ENCODE data around the gene PSMG4.
A peak's percentile ranks its signal among the peaks of the same experiment; 100 is the strongest.

Gene PSMG4

DNA sequence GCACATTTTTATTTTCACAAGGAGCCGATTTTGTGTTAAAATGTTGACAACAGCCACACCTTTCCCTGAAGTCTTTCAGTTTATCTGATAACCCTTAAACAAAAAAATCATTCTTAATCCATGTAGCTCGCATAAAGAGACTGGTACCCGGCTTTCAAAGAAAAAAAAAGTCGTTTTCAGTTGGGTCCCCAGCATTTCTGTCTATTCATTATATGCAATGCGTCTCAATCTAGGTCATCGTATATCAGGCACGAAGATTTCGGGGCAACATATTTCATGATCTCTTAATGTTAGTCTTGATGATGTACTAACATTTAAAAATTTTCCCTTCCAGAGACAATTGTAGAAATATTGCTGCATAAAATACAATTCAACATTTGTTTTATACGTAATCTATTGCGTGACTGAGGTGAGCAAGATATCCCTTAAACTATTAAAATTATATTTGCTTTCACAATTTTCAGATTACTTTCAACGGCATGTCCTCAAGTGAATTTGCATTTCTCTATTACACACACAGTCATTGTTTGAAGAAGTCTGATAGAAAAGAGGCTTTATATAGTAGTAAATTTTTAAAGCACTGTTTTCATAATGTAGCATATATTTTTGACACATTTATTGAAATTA lies 28.4 kb upstream of the PSMG4 start:
- Histone ChIP-seq H3K36me3 (ENCODE audit: control insufficient read depth, insufficient read depth, low read length) (no peaks in the 10 kb centered on the region), H3K27ac (ENCODE audit: insufficient read depth, low read length, poor library complexity, severe bottlenecking) (no peak overlapping the region), H3K27me3 (replicated peaks; ENCODE audit: control insufficient read depth, insufficient read depth, low read length, poor library complexity, severe bottlenecking) (peaks cover 62% of the 10 kb centered on the region), H3K4me1 (ENCODE audit: control insufficient read depth, insufficient read depth, low read length, poor library complexity, severe bottlenecking) (peaks cover 52% of the 10 kb centered on the region), H3K4me3 (ENCODE audit: insufficient read depth, low read depth, low read length, poor library complexity, severe bottlenecking) (no peak overlapping the region), H3K9me3 (ENCODE audit: control insufficient read depth, low read length) (no peaks in the 10 kb centered on the region)
- no peak for DNase-seq

- Histone ChIP-seq H3K9me3 (ENCODE audit: control insufficient read depth, low read length) (no peaks in the 10 kb centered on the region), H3K36me3 (ENCODE audit: control insufficient read depth, insufficient read depth, low read length) (no peaks in the 10 kb centered on the region), H3K4me1 (ENCODE audit: control insufficient read depth, insufficient read depth, low read length, poor library complexity, severe bottlenecking) (peaks cover 52% of the 10 kb centered on the region), H3K4me3 (ENCODE audit: insufficient read depth, low read depth, low read length, poor library complexity, severe bottlenecking) (no peak overlapping the region), H3K27me3 (replicated peaks; ENCODE audit: control insufficient read depth, insufficient read depth, low read length, poor library complexity, severe bottlenecking) (peaks cover 67% of the 10 kb centered on the region), H3K27ac (ENCODE audit: insufficient read depth, low read length, poor library complexity, severe bottlenecking) (no peak overlapping the region)
- DNase-seq, result no peak
Measured at GRCh38 chr6:3230900-3231246, 27.9 kb upstream of the PSMG4 start.

DNA sequence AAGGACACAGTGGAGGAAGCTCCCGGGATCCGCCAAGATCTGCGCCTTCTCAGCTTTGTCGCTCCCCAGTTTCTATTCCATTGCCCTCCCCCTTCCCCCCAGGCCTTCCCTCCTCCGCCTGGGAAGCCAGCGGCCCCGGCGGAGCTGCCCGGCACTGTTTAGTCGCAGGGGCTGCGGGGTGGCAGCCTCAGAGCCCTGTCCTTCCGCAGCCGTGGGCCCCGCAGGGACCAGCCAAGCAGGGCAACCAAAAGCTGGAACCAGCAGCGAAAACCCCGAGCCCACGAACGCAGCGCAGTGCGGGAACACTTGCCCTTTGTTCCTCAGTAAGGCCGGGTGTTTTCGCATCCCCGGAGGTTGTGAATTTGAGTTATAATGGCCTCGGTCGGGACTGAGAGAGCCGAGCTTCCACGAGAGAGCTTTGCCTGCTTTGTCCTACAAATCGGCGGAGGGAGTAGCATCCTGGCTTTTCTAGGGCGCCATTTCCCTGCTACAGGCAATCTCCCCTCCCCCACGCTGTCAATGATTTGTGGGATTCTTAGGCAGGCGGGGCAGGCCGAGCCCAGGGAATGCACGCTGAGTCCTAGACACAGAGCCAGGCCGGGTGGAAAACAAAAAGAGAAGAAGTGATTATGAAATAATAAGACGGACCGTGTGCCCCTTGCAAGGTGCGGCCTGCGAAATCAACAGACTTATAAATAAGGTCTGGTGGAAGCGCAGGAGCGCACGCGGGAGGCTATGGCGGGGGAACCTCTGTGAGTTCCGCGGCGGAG lies 27.3 kb upstream of the PSMG4 start:
- no peak for DNase-seq
- H3K4me1 ChIP-seq (ENCODE audit: control insufficient read depth, insufficient read depth, low read length, poor library complexity, severe bottlenecking), result peaks cover 52% of the 10 kb centered on the region

DNA sequence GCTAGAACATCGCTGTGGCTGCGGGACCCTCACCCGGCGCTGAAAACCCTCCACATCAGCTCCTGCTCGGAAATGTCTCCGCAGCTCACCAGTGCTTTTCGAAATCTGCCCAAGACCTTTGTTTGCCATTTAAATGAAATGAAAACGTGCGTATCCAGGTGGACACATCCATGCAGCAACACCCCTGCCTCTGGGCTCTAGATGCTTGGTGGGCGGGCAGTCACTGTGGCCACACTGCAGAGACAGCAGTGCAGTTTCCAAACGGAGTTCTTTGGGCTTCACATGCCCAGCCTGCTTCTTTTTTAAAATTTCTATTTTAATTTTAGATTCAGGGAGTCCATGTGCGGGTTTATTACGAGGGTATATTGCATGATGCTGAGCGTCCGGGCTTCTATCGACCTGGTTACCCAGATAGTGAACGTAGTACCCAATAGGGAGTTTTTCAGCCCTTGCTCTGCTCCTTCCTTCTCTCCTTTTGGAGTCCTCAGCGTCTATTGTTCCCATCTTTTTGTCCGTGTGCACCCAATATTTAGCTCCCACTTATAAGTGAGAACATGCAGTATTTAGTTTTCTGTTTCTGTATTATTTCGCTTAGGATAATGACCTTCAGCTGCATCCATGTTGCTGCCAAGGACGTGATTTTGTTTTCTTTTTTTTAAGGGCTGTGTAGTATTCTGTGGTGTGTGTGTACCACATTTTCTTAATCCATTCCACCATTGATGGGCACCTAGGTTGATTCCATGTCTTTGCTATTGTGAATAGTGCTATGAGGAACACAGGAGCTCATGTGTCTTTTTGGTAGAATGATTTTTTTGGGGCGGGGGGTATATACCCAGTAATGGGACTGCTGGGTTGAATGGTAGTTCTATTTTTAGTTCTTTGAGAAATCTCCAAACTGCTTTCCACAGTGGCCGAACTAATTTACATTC lies 26.5 kb upstream of the PSMG4 start:
- Histone ChIP-seq H3K4me3 (ENCODE audit: insufficient read depth, low read depth, low read length, poor library complexity, severe bottlenecking) (peak overlapping the region; percentile 9), H3K9me3 (ENCODE audit: control insufficient read depth, low read length) (no peaks in the 10 kb centered on the region), H3K27ac (ENCODE audit: insufficient read depth, low read length, poor library complexity, severe bottlenecking) (no peak overlapping the region), H3K36me3 (ENCODE audit: control insufficient read depth, insufficient read depth, low read length) (no peaks in the 10 kb centered on the region), H3K4me1 (ENCODE audit: control insufficient read depth, insufficient read depth, low read length, poor library complexity, severe bottlenecking) (peaks cover 44% of the 10 kb centered on the region), H3K27me3 (replicated peaks; ENCODE audit: control insufficient read depth, insufficient read depth, low read length, poor library complexity, severe bottlenecking) (peaks cover 62% of the 10 kb centered on the region)
- DNase-seq, result no peak

More for the DNA sequence above, 27.3 kb upstream of the PSMG4 start:
- H3K36me3 ChIP-seq (ENCODE audit: control insufficient read depth, insufficient read depth, low read length), result no peaks in the 10 kb centered on the region
- peak overlapping the region; percentile 9 for H3K4me3 ChIP-seq (ENCODE audit: insufficient read depth, low read depth, low read length, poor library complexity, severe bottlenecking)
- H3K27me3 ChIP-seq (replicated peaks; ENCODE audit: control insufficient read depth, insufficient read depth, low read length, poor library complexity, severe bottlenecking), result peaks cover 70% of the 10 kb centered on the region
- H3K27ac ChIP-seq (ENCODE audit: insufficient read depth, low read length, poor library complexity, severe bottlenecking), result no peak overlapping the region
- no peaks in the 10 kb centered on the region for H3K9me3 ChIP-seq (ENCODE audit: control insufficient read depth, low read length)

DNA sequence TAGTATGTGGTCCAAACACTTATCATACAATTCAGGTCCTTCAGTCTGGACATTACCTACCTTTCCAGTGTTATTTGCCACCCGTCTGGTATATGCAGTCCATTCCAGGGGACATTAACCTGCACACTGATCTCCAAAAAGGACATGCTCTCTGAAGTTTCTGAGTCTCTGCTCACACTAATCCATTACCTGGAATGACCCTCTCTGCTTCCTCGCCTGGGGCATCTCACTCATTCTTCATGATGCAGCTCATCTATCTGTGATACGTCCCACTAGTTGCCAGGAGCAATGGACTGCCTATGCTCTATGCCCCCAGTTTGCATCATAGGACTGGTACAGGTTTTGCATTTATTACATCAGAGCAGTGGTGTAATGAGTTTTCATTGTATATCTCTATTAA lies 25.4 kb upstream of the PSMG4 start:
- no peaks in the 10 kb centered on the region for H3K9me3 ChIP-seq (ENCODE audit: control insufficient read depth, low read length)
- no peak for DNase-seq
- peaks cover 52% of the 10 kb centered on the region for H3K27me3 ChIP-seq (replicated peaks; ENCODE audit: control insufficient read depth, insufficient read depth, low read length, poor library complexity, severe bottlenecking)
- H3K4me1 ChIP-seq (ENCODE audit: control insufficient read depth, insufficient read depth, low read length, poor library complexity, severe bottlenecking), result peaks cover 33% of the 10 kb centered on the region
- no peaks in the 10 kb centered on the region for H3K36me3 ChIP-seq (ENCODE audit: control insufficient read depth, insufficient read depth, low read length)
- H3K27ac ChIP-seq (ENCODE audit: insufficient read depth, low read length, poor library complexity, severe bottlenecking), result no peak overlapping the region
- no peak overlapping the region for H3K4me3 ChIP-seq (ENCODE audit: insufficient read depth, low read depth, low read length, poor library complexity, severe bottlenecking)

- H3K9me3 ChIP-seq (ENCODE audit: control insufficient read depth, low read length), result no peaks in the 10 kb centered on the region
- no peaks in the 10 kb centered on the region for H3K36me3 ChIP-seq (ENCODE audit: control insufficient read depth, insufficient read depth, low read length)
- H3K27me3 ChIP-seq (replicated peaks; ENCODE audit: control insufficient read depth, insufficient read depth, low read length, poor library complexity, severe bottlenecking), result peaks cover 48% of the 10 kb centered on the region
- H3K4me1 ChIP-seq (ENCODE audit: control insufficient read depth, insufficient read depth, low read length, poor library complexity, severe bottlenecking), result peaks cover 28% of the 10 kb centered on the region
- DNase-seq, result no peak
- no peak overlapping the region for H3K27ac ChIP-seq (ENCODE audit: insufficient read depth, low read length, poor library complexity, severe bottlenecking)
- no peak overlapping the region for H3K4me3 ChIP-seq (ENCODE audit: insufficient read depth, low read depth, low read length, poor library complexity, severe bottlenecking)
Measured at GRCh38 chr6:3233904-3234303, 24.8 kb upstream of the PSMG4 start.

DNA sequence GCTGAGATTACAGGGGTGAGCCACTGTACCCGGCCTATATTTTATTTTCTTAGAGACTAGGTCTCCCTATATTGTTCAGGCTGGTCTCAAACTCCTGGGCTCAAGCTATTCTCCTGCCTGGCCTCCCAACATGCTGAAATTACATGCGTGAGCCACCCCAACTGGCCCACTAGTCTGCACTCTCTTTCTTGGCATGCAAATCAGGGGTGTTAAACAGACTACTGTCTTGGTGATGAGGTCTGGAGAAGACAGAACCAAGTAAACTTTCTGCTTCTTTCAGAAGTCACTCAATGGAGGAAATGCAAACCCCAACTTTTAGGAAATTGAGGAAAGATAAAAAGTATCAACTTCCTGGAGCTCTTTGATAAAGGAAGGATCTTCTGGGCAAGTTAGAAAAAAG lies 23.3 kb upstream of the PSMG4 start:
- Histone ChIP-seq H3K27ac (ENCODE audit: insufficient read depth, low read length, poor library complexity, severe bottlenecking) (no peak overlapping the region), H3K36me3 (ENCODE audit: control insufficient read depth, insufficient read depth, low read length) (no peaks in the 10 kb centered on the region), H3K27me3 (replicated peaks; ENCODE audit: control insufficient read depth, insufficient read depth, low read length, poor library complexity, severe bottlenecking) (peaks cover 32% of the 10 kb centered on the region), H3K4me1 (ENCODE audit: control insufficient read depth, insufficient read depth, low read length, poor library complexity, severe bottlenecking) (peaks cover 14% of the 10 kb centered on the region), H3K9me3 (ENCODE audit: control insufficient read depth, low read length) (no peaks in the 10 kb centered on the region), H3K4me3 (ENCODE audit: insufficient read depth, low read depth, low read length, poor library complexity, severe bottlenecking) (no peak overlapping the region)
- DNase-seq, result no peak

- no peak for DNase-seq
- Histone ChIP-seq H3K4me3 (ENCODE audit: insufficient read depth, low read depth, low read length, poor library complexity, severe bottlenecking) (no peak overlapping the region), H3K27me3 (replicated peaks; ENCODE audit: control insufficient read depth, insufficient read depth, low read length, poor library complexity, severe bottlenecking) (peaks cover 27% of the 10 kb centered on the region), H3K4me1 (ENCODE audit: control insufficient read depth, insufficient read depth, low read length, poor library complexity, severe bottlenecking) (peaks cover 10% of the 10 kb centered on the region), H3K27ac (ENCODE audit: insufficient read depth, low read length, poor library complexity, severe bottlenecking) (no peak overlapping the region), H3K9me3 (ENCODE audit: control insufficient read depth, low read length) (no peaks in the 10 kb centered on the region), H3K36me3 (ENCODE audit: control insufficient read depth, insufficient read depth, low read length) (no peaks in the 10 kb centered on the region)
Measured at GRCh38 chr6:3236005-3236404, 22.7 kb upstream of the PSMG4 start.

GRCh38 chr6:3237761-3238662 lies 20.7 kb upstream of the PSMG4 start:
- H3K9me3 ChIP-seq (ENCODE audit: control insufficient read depth, low read length), result no peaks in the 10 kb centered on the region
- H3K36me3 ChIP-seq (ENCODE audit: control insufficient read depth, insufficient read depth, low read length), result no peaks in the 10 kb centered on the region
- no peak for DNase-seq
- no peak overlapping the region for H3K27ac ChIP-seq (ENCODE audit: insufficient read depth, low read length, poor library complexity, severe bottlenecking)
- peaks cover 9% of the 10 kb centered on the region for H3K27me3 ChIP-seq (replicated peaks; ENCODE audit: control insufficient read depth, insufficient read depth, low read length, poor library complexity, severe bottlenecking)
- no peaks in the 10 kb centered on the region for H3K4me1 ChIP-seq (ENCODE audit: control insufficient read depth, insufficient read depth, low read length, poor library complexity, severe bottlenecking)
- no peak overlapping the region for H3K4me3 ChIP-seq (ENCODE audit: insufficient read depth, low read depth, low read length, poor library complexity, severe bottlenecking)

All from effector memory CD4-positive, alpha-beta T cell (primary cell).